Neural progenitor cell (in vitro differentiated cells): ENCODE results near the gene NF1.
"Not testable (repeated sequence)": the region's sequence is repeated elsewhere in the genome, so short reads cannot be mapped to it uniquely, and the experiment has no call there.

Experiments
- EZH2 ChIP-seq: fragments of 200-600 bp; sonication (generic); IDR thresholded peaks from 2 replicates; pipeline ENCODE4 v1.6.1; 2017; ENCODE audit warnings: antibody characterized with exemption, mild to moderate bottlenecking, moderate library complexity
- EZH2phosphoT487 ChIP-seq: fragments of 200-600 bp; sonication (generic); IDR thresholded peaks from 2 replicates; pipeline ENCODE4 v1.6.1; 2017; ENCODE audit warnings: antibody characterized with exemption
- TF ChIP-seq, protein P1 (sequence below): fragments of 200-600 bp; sonication (generic); IDR thresholded peaks from 2 replicates; pipeline ENCODE4 v1.5.1; 2017; ENCODE audit warnings: antibody characterized with exemption, mild to moderate bottlenecking

DNA sequence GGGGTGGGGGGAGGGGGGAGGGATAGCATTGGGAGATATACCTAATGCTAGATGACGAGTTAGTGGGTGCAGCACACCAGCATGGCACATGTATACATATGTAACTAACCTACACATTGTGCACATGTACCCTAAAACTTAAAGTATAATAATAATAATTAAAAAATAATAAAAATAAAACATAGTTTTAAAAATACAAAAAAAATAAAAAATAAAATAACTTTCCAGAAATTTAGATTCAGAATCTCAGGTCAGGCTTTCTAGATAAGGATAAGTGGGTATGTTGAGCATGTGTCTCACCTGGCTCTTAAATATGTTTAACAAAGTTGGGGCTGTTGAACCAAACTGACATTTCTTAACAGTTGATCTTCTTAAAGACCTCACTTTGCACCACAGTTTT, 193.2 kb downstream of the NF1 start:
- TF ChIP-seq, protein P1, sequence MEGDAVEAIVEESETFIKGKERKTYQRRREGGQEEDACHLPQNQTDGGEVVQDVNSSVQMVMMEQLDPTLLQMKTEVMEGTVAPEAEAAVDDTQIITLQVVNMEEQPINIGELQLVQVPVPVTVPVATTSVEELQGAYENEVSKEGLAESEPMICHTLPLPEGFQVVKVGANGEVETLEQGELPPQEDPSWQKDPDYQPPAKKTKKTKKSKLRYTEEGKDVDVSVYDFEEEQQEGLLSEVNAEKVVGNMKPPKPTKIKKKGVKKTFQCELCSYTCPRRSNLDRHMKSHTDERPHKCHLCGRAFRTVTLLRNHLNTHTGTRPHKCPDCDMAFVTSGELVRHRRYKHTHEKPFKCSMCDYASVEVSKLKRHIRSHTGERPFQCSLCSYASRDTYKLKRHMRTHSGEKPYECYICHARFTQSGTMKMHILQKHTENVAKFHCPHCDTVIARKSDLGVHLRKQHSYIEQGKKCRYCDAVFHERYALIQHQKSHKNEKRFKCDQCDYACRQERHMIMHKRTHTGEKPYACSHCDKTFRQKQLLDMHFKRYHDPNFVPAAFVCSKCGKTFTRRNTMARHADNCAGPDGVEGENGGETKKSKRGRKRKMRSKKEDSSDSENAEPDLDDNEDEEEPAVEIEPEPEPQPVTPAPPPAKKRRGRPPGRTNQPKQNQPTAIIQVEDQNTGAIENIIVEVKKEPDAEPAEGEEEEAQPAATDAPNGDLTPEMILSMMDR: not testable (repeated sequence)
- TF ChIP-seq EZH2, EZH2phosphoT487: not testable (repeated sequence)
